ENCODE data around the gene RBP4.

DNA sequence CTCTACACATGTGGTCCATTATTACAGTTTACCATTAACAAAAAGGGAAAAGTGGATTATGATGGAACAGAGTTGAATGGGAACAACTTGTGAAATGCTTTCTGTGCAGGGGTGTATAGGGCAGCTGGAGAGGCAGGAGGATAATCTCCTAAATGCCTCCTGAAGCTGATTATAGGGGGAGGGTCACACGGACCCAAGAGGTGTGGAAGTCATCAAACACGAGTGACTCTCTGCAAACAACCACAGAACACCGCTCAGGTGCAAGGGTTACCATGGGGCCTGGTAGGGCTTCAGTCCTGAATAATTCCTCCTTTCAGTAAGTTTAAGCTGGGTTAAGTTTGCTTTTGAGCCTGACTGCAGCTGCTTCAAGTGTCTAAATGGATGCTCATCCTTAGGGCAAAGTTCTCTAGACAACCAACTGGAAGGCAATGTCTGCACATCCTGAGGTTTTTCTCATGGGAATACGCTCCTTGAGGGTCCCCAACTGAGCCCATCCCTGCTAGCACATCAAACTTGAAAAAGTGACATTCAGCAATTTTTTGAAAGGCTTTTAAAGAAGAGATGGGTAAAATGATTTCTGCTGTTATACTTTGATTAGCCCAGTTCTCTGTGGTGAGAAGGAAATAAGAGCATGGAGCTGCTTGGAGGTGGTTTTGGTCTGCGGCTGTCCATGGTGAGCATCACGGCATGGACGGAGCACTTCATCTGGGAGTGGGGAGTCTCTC is 13.2 kb upstream of the RBP4 start:
- TF ChIP-seq, protein P1, sequence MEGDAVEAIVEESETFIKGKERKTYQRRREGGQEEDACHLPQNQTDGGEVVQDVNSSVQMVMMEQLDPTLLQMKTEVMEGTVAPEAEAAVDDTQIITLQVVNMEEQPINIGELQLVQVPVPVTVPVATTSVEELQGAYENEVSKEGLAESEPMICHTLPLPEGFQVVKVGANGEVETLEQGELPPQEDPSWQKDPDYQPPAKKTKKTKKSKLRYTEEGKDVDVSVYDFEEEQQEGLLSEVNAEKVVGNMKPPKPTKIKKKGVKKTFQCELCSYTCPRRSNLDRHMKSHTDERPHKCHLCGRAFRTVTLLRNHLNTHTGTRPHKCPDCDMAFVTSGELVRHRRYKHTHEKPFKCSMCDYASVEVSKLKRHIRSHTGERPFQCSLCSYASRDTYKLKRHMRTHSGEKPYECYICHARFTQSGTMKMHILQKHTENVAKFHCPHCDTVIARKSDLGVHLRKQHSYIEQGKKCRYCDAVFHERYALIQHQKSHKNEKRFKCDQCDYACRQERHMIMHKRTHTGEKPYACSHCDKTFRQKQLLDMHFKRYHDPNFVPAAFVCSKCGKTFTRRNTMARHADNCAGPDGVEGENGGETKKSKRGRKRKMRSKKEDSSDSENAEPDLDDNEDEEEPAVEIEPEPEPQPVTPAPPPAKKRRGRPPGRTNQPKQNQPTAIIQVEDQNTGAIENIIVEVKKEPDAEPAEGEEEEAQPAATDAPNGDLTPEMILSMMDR (IDR thresholded peaks at IDR 0.05; ENCODE audit: low read length) = no peak
- TF ChIP-seq EZH2phosphoT487 (IDR thresholded peaks at IDR 0.05; ENCODE audit: low read length) = no peak

Measured in MM.1S (cell line).